Measurements from ENCODE around the gene CENPF. TPM values are rescaled to one million over a fixed set of nuclear protein-coding genes. Genes with fewer than 3 reads are reported as not detected.

Gene CENPF
- total RNA-seq, 1 donor from 2014 or later: 254 TPM

- Histone ChIP-seq H2AFZ (replicated peaks) (no peak overlapping the region), H3K4me2 (no peak overlapping the region), H3F3A (ENCODE audit: low read depth) (peaks cover 21% of the 10 kb centered on the region), H3K27me3 (no peaks in the 10 kb centered on the region), H3K9ac (no peak overlapping the region), H3K36me3 (peaks cover 65% of the 10 kb centered on the region), H3K79me2 (ENCODE audit: low read depth) (peaks cover 75% of the 10 kb centered on the region), H3K4me1 (no peaks in the 10 kb centered on the region), H3K9me3 (ENCODE audit: low read depth) (no peaks in the 10 kb centered on the region), H4K20me1 (ENCODE audit: low read depth) (peaks cover 61% of the 10 kb centered on the region), H3K4me3 (no peak overlapping the region), H3K27ac (no peak overlapping the region)
- H3K4me3 Mint-ChIP-seq: no peak overlapping the region
- H3K27me3 Mint-ChIP-seq (ENCODE audit: insufficient read depth, low read depth): no peaks in the 10 kb centered on the region
- no peaks in the 10 kb centered on the region for H3K9me3 Mint-ChIP-seq
- DNase-seq (ENCODE audit: low spot score): no peak
- TF ChIP-seq CTCF (IDR thresholded peaks at IDR 0.05) (no peak), EZH2phosphoT487 (IDR thresholded peaks at IDR 0.05) (no peak), EZH2 (IDR thresholded peaks at IDR 0.05) (no peak)
- H3K4me1 Mint-ChIP-seq: no peaks in the 10 kb centered on the region
- peak overlapping the region; percentile 75 for H3K27ac Mint-ChIP-seq
- H3K36me3 Mint-ChIP-seq: peaks cover 42% of the 10 kb centered on the region
These were observed 14.8 kb downstream of the CENPF start for GRCh38 chr1:214617843-214618242.

GRCh38 chr1:214621236-214621635 lies 18.2 kb downstream of the CENPF start:
- no peak for DNase-seq (ENCODE audit: low spot score)
- no peaks in the 10 kb centered on the region for H3K4me1 Mint-ChIP-seq
- peaks cover 46% of the 10 kb centered on the region for H3K36me3 Mint-ChIP-seq
- H3K36me3 ChIP-seq: peaks cover 73% of the 10 kb centered on the region
- no peak for TF ChIP-seq EZH2 (IDR thresholded peaks at IDR 0.05)
- TF ChIP-seq EZH2phosphoT487 (IDR thresholded peaks at IDR 0.05): no peak
- no peak for TF ChIP-seq CTCF (IDR thresholded peaks at IDR 0.05)
- H3K4me2 ChIP-seq: no peak overlapping the region
- H3K27ac Mint-ChIP-seq: no peak overlapping the region
- no peak overlapping the region for H3K27ac ChIP-seq
- no peaks in the 10 kb centered on the region for H3K27me3 Mint-ChIP-seq (ENCODE audit: insufficient read depth, low read depth)
- H2AFZ ChIP-seq (replicated peaks): no peak overlapping the region
- no peak overlapping the region for H3K4me3 Mint-ChIP-seq
- no peaks in the 10 kb centered on the region for H3K9me3 ChIP-seq (ENCODE audit: low read depth)
- no peak overlapping the region for H3K9ac ChIP-seq
- peaks cover 36% of the 10 kb centered on the region for H3F3A ChIP-seq (ENCODE audit: low read depth)
- no peaks in the 10 kb centered on the region for H3K27me3 ChIP-seq
- H3K4me3 ChIP-seq: no peak overlapping the region
- H3K9me3 Mint-ChIP-seq: no peaks in the 10 kb centered on the region
- peaks cover 49% of the 10 kb centered on the region for H4K20me1 ChIP-seq (ENCODE audit: low read depth)
- H3K4me1 ChIP-seq: no peaks in the 10 kb centered on the region
- peaks cover 71% of the 10 kb centered on the region for H3K79me2 ChIP-seq (ENCODE audit: low read depth)

GRCh38 chr1:214623430-214623829 lies 20.4 kb downstream of the CENPF start:
- Histone ChIP-seq H3K4me2 (no peak overlapping the region), H3K4me1 (no peaks in the 10 kb centered on the region), H4K20me1 (ENCODE audit: low read depth) (peaks cover 47% of the 10 kb centered on the region), H3K9me3 (ENCODE audit: low read depth) (no peaks in the 10 kb centered on the region), H3K9ac (no peak overlapping the region), H3K79me2 (ENCODE audit: low read depth) (peaks cover 61% of the 10 kb centered on the region), H3K27me3 (no peaks in the 10 kb centered on the region), H3K27ac (no peak overlapping the region), H2AFZ (replicated peaks) (no peak overlapping the region), H3K4me3 (no peak overlapping the region), H3K36me3 (peaks cover 73% of the 10 kb centered on the region), H3F3A (ENCODE audit: low read depth) (peaks cover 56% of the 10 kb centered on the region)
- H3K27me3 Mint-ChIP-seq (ENCODE audit: insufficient read depth, low read depth): no peaks in the 10 kb centered on the region
- no peak for TF ChIP-seq EZH2phosphoT487 (IDR thresholded peaks at IDR 0.05)
- no peak for TF ChIP-seq EZH2 (IDR thresholded peaks at IDR 0.05)
- no peak for TF ChIP-seq CTCF (IDR thresholded peaks at IDR 0.05)
- H3K4me3 Mint-ChIP-seq: no peak overlapping the region
- no peak for DNase-seq (ENCODE audit: low spot score)
- no peak overlapping the region for H3K27ac Mint-ChIP-seq
- H3K36me3 Mint-ChIP-seq: peaks cover 48% of the 10 kb centered on the region
- no peaks in the 10 kb centered on the region for H3K9me3 Mint-ChIP-seq
- no peaks in the 10 kb centered on the region for H3K4me1 Mint-ChIP-seq
